GM19023 (cell line): ENCODE data around the gene ALKBH8.
"Not testable (repeated sequence)": the region's sequence is repeated elsewhere in the genome, so short reads cannot be mapped to it uniquely, and the experiment has no call there.

Experiments
- ATAC-seq: cut with Tn5 transposase; IDR thresholded peaks from one replicate; pipeline ENCODE4 v1.9.1; 2021; ENCODE audit warnings: mild to moderate bottlenecking, moderate library complexity; ENCODE audit not compliant: unreplicated experiment

The ALKBH8 gene

GRCh38 chr11:107577346-107577711, 11.8 kb upstream of the ALKBH8 start:
- no peak for ATAC-seq

GRCh38 chr11:107576497-107577345, 11.2 kb upstream of the ALKBH8 start:
- not testable (repeated sequence) for ATAC-seq

GRCh38 chr11:107573438-107573837, 7.9 kb upstream of the ALKBH8 start:
- ATAC-seq = no peak

GRCh38 chr11:107570015-107570414, 4.5 kb upstream of the ALKBH8 start:
- no peak for ATAC-seq

- ATAC-seq = no peak
Observed at GRCh38 chr11:107567739-107568335, 2.3 kb upstream of the ALKBH8 start.

- no peak for ATAC-seq
Observed at GRCh38 chr11:107566569-107566968, 1.0 kb upstream of the ALKBH8 start.

- not testable (repeated sequence) for ATAC-seq
Observed at GRCh38 chr11:107565955-107566501, 493 bp upstream of the ALKBH8 start.

GRCh38 chr11:107564877-107565218, 687 bp downstream of the ALKBH8 start:
- peak; percentile 8 for ATAC-seq

GRCh38 chr11:107563702-107564101, 1.8 kb downstream of the ALKBH8 start:
- no peak for ATAC-seq

GRCh38 chr11:107562647-107563208, 2.8 kb downstream of the ALKBH8 start:
- no peak for ATAC-seq

GRCh38 chr11:107561688-107562087, 3.8 kb downstream of the ALKBH8 start:
- no peak for ATAC-seq

- ATAC-seq = no peak
Observed at GRCh38 chr11:107550304-107550703, 15.2 kb downstream of the ALKBH8 start.

- ATAC-seq = no peak
Observed at GRCh38 chr11:107549954-107550285, 15.6 kb downstream of the ALKBH8 start.

GRCh38 chr11:107549253-107549953, 16.1 kb downstream of the ALKBH8 start:
- ATAC-seq = no peak

GRCh38 chr11:107547961-107548360, 17.6 kb downstream of the ALKBH8 start:
- no peak for ATAC-seq

- peak; percentile 58 for ATAC-seq
Observed at GRCh38 chr11:107545101-107545514, 20.4 kb downstream of the ALKBH8 start.

- ATAC-seq = no peak
Observed at GRCh38 chr11:107538821-107539220, 26.7 kb downstream of the ALKBH8 start.

GRCh38 chr11:107538239-107538638, 27.3 kb downstream of the ALKBH8 start:
- ATAC-seq = no peak

GRCh38 chr11:107537155-107537554, 28.4 kb downstream of the ALKBH8 start:
- not testable (repeated sequence) for ATAC-seq

GRCh38 chr11:107526197-107526596, 39.3 kb downstream of the ALKBH8 start:
- no peak for ATAC-seq

GRCh38 chr11:107508858-107509244, 56.7 kb downstream of the ALKBH8 start:
- no peak for ATAC-seq
